GM23338 (cell line): ENCODE results near the gene KCNJ3. TPM values are rescaled to one million over a fixed set of nuclear protein-coding genes. Genes with fewer than 3 reads are reported as not detected.
A peak's percentile ranks its signal among the peaks of the same experiment; 100 is the strongest.

Source experiments
- ATAC-seq: fragments of 200-7000 bp; cut with Tn5 transposase; 3 replicates; pipeline ENCODE4 v1.9.1; 2020
- DNase-seq: peaks from one replicate; pipeline ENCODE4 v3.0.0-alpha.2; 2015; ENCODE audit warnings: low spot score
- H2AFZ ChIP-seq: fragments of 200-600 bp; sonication (generic); 2 replicates; pipeline ENCODE4 v1.8.0; 2016; ENCODE audit warnings: antibody characterized with exemption, mild to moderate bottlenecking, moderate library complexity
- H3F3A ChIP-seq: fragments of 200-600 bp; sonication (generic); replicated peaks from 2 replicates; pipeline ENCODE4 v1.8.0; 2017; ENCODE audit warnings: antibody characterized with exemption, mixed run types, low read depth
- H3K27ac ChIP-seq: fragments of 200-600 bp; sonication (generic); 2 replicates; pipeline ENCODE4 v1.6.1; 2016; ENCODE audit warnings: low read depth
- H3K27me3 ChIP-seq: fragments of 200-600 bp; sonication (generic); 2 replicates; pipeline ENCODE4 v1.8.0; 2016; ENCODE audit warnings: mild to moderate bottlenecking, mixed run types, moderate library complexity; ENCODE audit not compliant: insufficient read depth
- H3K36me3 ChIP-seq: fragments of 200-600 bp; sonication (generic); 2 replicates; pipeline ENCODE4 v1.8.0; 2016; ENCODE audit warnings: mild to moderate bottlenecking; ENCODE audit not compliant: insufficient read depth
- H3K4me1 ChIP-seq: fragments of 200-600 bp; sonication (generic); 2 replicates; pipeline ENCODE4 v1.8.0; 2016; ENCODE audit warnings: mild to moderate bottlenecking, moderate library complexity; ENCODE audit not compliant: insufficient read depth
- H3K4me2 ChIP-seq: fragments of 200-600 bp; sonication (generic); 2 replicates; pipeline ENCODE4 v1.7.1; 2017; ENCODE audit warnings: mixed run types
- H3K4me3 ChIP-seq: fragments of 200-600 bp; sonication (generic); 2 replicates; pipeline ENCODE4 v1.6.1; 2016; ENCODE audit warnings: mixed run types
- H3K79me2 ChIP-seq: fragments of 200-600 bp; sonication (generic); replicated peaks from 2 replicates; pipeline ENCODE4 v1.8.0; 2017; ENCODE audit warnings: mild to moderate bottlenecking; ENCODE audit not compliant: insufficient read depth
- H3K9me2 ChIP-seq: fragments of 200-600 bp; sonication (generic); 2 replicates; pipeline ENCODE4 v1.8.0; 2017; ENCODE audit not compliant: insufficient read depth
- H4K20me1 ChIP-seq: fragments of 200-600 bp; sonication (generic); replicated peaks from 2 replicates; pipeline ENCODE4 v1.8.0; 2017; ENCODE audit warnings: mild to moderate bottlenecking; ENCODE audit not compliant: insufficient read depth
- H3K27ac Mint-ChIP-seq: 2 replicates; pipeline ENCODE4 v1.8.0; 2020; ENCODE audit warnings: inconsistent platforms, mild to moderate bottlenecking, moderate library complexity, mixed read lengths
- H3K27me3 Mint-ChIP-seq: 3 replicates; pipeline ENCODE4 v1.8.0; 2022; ENCODE audit warnings: low read depth, mild to moderate bottlenecking, moderate library complexity, mixed read lengths, inconsistent platforms; ENCODE audit not compliant: insufficient read depth, poor library complexity
- H3K36me3 Mint-ChIP-seq: 3 replicates; pipeline ENCODE4 v1.8.0; 2021; ENCODE audit warnings: low read depth, mild to moderate bottlenecking, inconsistent platforms, moderate library complexity, mixed read lengths
- H3K4me1 Mint-ChIP-seq: 3 replicates; pipeline ENCODE4 v1.8.0; 2020; ENCODE audit warnings: mild to moderate bottlenecking, inconsistent platforms, mixed read lengths
- H3K4me3 Mint-ChIP-seq: 3 replicates; pipeline ENCODE4 v1.8.0; 2021; ENCODE audit warnings: moderate library complexity, mild to moderate bottlenecking, inconsistent platforms, mixed read lengths
- H3K9me3 Mint-ChIP-seq: 3 replicates; pipeline ENCODE4 v1.8.0; 2020; ENCODE audit warnings: moderate library complexity, mild to moderate bottlenecking, inconsistent platforms, mixed read lengths
- CREB1 ChIP-seq: fragments of 250-450 bp; sonication (Bioruptor Pico); IDR thresholded peaks from 2 replicates; pipeline ENCODE4 v1.5.0; 2020; ENCODE audit warnings: low read depth, mild to moderate bottlenecking, moderate library complexity
- EZH2phosphoT487 ChIP-seq: fragments of 200-600 bp; sonication (generic); IDR thresholded peaks from one replicate; pipeline ENCODE4 v1.8.1; 2018; ENCODE audit warnings: antibody characterized with exemption; ENCODE audit not compliant: unreplicated experiment
- JUNB ChIP-seq: IDR thresholded peaks from one replicate; pipeline ENCODE4 v1.6.1; 2016; ENCODE audit warnings: antibody characterized with exemption; ENCODE audit not compliant: unreplicated experiment
- POLR2AphosphoS5 ChIP-seq: IDR thresholded peaks from 2 replicates; pipeline ENCODE4 v1.6.1; 2016; ENCODE audit warnings: antibody characterized with exemption, low read depth
- ZNF114 ChIP-seq: fragments of 250-450 bp; sonication (Bioruptor Pico); IDR thresholded peaks from 2 replicates; pipeline ENCODE4 v1.5.0; 2020; ENCODE audit warnings: mild to moderate bottlenecking, moderate library complexity
- polyA plus RNA-seq: library from polyadenylated mRNA; unstranded; fragments of >200 nt; fragmentation: Nextera tagmentation; extraction: Ambion mirVana; gene quantifications from 2 replicates; pipeline ENCODE4 v1.2.1, GENCODE V29; 2016
- total RNA-seq: library from RNA; depleted of rRNA; stranded (reverse); fragments of >200 nt; shearing (Covaris generic); gene quantifications from 2 replicates; pipeline ENCODE4 v1.2.3, GENCODE V29; 2014
- TF ChIP-seq, protein P1 (sequence below): fragments of 250-450 bp; sonication (Bioruptor Pico); IDR thresholded peaks from 2 replicates; pipeline ENCODE4 v1.5.0; 2020; ENCODE audit warnings: mild to moderate bottlenecking, moderate library complexity
- TF ChIP-seq, protein P2 (sequence below), 2 experiments: fragments of 200-600 bp in 1 of 2; sonication (generic) in 1 of 2; conservative IDR thresholded peaks; 2 replicates each; pipeline versions ENCODE4 v1.5.1 to v1.6.1; 2016 to 2017; ENCODE audit warnings: antibody characterized with exemption in 2 of 2, low read depth in 2 of 2, mild to moderate bottlenecking in 2 of 2, moderate library complexity in 1 of 2
- TF ChIP-seq, protein P3 (sequence below): IDR thresholded peaks from one replicate; pipeline ENCODE4 v1.6.1; 2018; ENCODE audit warnings: antibody characterized with exemption; ENCODE audit not compliant: unreplicated experiment

KCNJ3 gene
- total and polyA plus RNA-seq, 2 experiments from 2014 or later: 0.05 to 0.28 TPM

DNA sequence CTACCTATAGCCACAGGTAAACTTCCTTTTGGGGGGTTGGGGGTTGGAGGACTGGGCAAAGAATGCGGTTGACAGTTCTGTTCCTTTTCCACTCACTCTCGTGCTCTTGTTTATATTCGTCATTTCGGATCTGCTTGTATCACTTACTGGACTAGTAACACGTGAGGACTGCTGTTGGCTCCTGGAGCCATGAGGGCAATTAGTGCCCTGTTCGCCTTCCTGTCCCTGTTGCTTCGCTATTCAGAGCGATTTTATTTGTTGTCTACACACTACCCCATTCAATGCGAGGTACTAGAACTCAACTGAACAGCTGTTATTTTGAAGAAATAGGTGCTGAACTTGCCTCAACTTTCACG lies 1.1 kb downstream of the KCNJ3 start:
- Histone ChIP-seq H3K4me3 (peak overlapping the region; percentile 72), H3K36me3 (no peaks in the 10 kb centered on the region), H3K4me2 (peak overlapping the region; percentile 80), H3K79me2 (no peaks in the 10 kb centered on the region), H3F3A (no peaks in the 10 kb centered on the region), H2AFZ (peak overlapping the region; percentile 97), H3K27ac (no peak overlapping the region), H3K27me3 (peaks cover 56% of the 10 kb centered on the region), H4K20me1 (no peaks in the 10 kb centered on the region), H3K9me2 (no peaks in the 10 kb centered on the region), H3K4me1 (peaks cover 7% of the 10 kb centered on the region; the same call in 1 of the 2 replicates)
- TF ChIP-seq, protein P1, sequence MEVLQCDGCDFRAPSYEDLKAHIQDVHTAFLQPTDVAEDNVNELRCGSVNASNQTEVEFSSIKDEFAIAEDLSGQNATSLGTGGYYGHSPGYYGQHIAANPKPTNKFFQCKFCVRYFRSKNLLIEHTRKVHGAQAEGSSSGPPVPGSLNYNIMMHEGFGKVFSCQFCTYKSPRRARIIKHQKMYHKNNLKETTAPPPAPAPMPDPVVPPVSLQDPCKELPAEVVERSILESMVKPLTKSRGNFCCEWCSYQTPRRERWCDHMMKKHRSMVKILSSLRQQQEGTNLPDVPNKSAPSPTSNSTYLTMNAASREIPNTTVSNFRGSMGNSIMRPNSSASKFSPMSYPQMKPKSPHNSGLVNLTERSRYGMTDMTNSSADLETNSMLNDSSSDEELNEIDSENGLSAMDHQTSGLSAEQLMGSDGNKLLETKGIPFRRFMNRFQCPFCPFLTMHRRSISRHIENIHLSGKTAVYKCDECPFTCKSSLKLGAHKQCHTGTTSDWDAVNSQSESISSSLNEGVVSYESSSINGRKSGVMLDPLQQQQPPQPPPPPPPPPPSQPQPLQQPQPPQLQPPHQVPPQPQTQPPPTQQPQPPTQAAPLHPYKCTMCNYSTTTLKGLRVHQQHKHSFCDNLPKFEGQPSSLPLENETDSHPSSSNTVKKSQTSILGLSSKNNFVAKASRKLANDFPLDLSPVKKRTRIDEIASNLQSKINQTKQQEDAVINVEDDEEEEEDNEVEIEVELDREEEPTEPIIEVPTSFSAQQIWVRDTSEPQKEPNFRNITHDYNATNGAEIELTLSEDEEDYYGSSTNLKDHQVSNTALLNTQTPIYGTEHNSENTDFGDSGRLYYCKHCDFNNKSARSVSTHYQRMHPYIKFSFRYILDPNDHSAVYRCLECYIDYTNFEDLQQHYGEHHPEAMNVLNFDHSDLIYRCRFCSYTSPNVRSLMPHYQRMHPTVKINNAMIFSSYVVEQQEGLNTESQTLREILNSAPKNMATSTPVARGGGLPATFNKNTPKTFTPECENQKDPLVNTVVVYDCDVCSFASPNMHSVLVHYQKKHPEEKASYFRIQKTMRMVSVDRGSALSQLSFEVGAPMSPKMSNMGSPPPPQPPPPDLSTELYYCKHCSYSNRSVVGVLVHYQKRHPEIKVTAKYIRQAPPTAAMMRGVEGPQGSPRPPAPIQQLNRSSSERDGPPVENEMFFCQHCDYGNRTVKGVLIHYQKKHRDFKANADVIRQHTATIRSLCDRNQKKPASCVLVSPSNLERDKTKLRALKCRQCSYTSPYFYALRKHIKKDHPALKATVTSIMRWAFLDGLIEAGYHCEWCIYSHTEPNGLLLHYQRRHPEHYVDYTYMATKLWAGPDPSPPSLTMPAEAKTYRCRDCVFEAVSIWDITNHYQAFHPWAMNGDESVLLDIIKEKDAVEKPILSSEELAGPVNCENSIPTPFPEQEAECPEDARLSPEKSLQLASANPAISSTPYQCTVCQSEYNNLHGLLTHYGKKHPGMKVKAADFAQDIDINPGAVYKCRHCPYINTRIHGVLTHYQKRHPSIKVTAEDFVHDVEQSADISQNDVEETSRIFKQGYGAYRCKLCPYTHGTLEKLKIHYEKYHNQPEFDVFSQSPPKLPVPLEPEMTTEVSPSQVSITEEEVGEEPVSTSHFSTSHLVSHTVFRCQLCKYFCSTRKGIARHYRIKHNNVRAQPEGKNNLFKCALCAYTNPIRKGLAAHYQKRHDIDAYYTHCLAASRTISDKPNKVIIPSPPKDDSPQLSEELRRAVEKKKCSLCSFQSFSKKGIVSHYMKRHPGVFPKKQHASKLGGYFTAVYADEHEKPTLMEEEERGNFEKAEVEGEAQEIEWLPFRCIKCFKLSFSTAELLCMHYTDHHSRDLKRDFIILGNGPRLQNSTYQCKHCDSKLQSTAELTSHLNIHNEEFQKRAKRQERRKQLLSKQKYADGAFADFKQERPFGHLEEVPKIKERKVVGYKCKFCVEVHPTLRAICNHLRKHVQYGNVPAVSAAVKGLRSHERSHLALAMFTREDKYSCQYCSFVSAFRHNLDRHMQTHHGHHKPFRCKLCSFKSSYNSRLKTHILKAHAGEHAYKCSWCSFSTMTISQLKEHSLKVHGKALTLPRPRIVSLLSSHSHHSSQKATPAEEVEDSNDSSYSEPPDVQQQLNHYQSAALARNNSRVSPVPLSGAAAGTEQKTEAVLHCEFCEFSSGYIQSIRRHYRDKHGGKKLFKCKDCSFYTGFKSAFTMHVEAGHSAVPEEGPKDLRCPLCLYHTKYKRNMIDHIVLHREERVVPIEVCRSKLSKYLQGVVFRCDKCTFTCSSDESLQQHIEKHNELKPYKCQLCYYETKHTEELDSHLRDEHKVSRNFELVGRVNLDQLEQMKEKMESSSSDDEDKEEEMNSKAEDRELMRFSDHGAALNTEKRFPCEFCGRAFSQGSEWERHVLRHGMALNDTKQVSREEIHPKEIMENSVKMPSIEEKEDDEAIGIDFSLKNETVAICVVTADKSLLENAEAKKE (CRISPR knock-in tag): no peak
- TF ChIP-seq, protein P2, sequence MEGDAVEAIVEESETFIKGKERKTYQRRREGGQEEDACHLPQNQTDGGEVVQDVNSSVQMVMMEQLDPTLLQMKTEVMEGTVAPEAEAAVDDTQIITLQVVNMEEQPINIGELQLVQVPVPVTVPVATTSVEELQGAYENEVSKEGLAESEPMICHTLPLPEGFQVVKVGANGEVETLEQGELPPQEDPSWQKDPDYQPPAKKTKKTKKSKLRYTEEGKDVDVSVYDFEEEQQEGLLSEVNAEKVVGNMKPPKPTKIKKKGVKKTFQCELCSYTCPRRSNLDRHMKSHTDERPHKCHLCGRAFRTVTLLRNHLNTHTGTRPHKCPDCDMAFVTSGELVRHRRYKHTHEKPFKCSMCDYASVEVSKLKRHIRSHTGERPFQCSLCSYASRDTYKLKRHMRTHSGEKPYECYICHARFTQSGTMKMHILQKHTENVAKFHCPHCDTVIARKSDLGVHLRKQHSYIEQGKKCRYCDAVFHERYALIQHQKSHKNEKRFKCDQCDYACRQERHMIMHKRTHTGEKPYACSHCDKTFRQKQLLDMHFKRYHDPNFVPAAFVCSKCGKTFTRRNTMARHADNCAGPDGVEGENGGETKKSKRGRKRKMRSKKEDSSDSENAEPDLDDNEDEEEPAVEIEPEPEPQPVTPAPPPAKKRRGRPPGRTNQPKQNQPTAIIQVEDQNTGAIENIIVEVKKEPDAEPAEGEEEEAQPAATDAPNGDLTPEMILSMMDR (conservative IDR thresholded peaks at IDR 0.05; ENCODE audit: low read depth in 2 of 2): no peak
- no peak for TF ChIP-seq JUNB
- TF ChIP-seq EZH2phosphoT487: no peak
- TF ChIP-seq CREB1: no peak
- TF ChIP-seq ZNF114 (CRISPR knock-in tag): no peak
- TF ChIP-seq, protein P3, sequence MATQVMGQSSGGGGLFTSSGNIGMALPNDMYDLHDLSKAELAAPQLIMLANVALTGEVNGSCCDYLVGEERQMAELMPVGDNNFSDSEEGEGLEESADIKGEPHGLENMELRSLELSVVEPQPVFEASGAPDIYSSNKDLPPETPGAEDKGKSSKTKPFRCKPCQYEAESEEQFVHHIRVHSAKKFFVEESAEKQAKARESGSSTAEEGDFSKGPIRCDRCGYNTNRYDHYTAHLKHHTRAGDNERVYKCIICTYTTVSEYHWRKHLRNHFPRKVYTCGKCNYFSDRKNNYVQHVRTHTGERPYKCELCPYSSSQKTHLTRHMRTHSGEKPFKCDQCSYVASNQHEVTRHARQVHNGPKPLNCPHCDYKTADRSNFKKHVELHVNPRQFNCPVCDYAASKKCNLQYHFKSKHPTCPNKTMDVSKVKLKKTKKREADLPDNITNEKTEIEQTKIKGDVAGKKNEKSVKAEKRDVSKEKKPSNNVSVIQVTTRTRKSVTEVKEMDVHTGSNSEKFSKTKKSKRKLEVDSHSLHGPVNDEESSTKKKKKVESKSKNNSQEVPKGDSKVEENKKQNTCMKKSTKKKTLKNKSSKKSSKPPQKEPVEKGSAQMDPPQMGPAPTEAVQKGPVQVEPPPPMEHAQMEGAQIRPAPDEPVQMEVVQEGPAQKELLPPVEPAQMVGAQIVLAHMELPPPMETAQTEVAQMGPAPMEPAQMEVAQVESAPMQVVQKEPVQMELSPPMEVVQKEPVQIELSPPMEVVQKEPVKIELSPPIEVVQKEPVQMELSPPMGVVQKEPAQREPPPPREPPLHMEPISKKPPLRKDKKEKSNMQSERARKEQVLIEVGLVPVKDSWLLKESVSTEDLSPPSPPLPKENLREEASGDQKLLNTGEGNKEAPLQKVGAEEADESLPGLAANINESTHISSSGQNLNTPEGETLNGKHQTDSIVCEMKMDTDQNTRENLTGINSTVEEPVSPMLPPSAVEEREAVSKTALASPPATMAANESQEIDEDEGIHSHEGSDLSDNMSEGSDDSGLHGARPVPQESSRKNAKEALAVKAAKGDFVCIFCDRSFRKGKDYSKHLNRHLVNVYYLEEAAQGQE: no peak
- no peak for TF ChIP-seq POLR2AphosphoS5
- Mint-ChIP-seq H3K27ac (no peak overlapping the region), H3K9me3 (no peaks in the 10 kb centered on the region), H3K4me1 (peaks cover 15% of the 10 kb centered on the region; the same call in 2 of the 3 replicates), H3K27me3 (peaks cover 28% of the 10 kb centered on the region), H3K36me3 (no peaks in the 10 kb centered on the region; the same call in 2 of the 3 replicates), H3K4me3 (peak overlapping the region; percentile 81)
- DNase-seq: peak; percentile 30
- ATAC-seq: no peak
